HepG2 (cell line): ENCODE results near the gene KCNK5. TPM values are rescaled to one million over a fixed set of nuclear protein-coding genes. Genes with fewer than 3 reads are reported as not detected.

ENCODE experiments used
- ATAC-seq: fragments of 200-7000 bp; cut with Tn5 transposase; 3 replicates; pipeline ENCODE4 v1.9.1; 2020; ENCODE audit warnings: mild to moderate bottlenecking, moderate library complexity
- BruUV-seq: library from RNA; stranded (reverse); fragments of 400-500 nt; replicated peaks from 2 replicates; lab custom pipeline; 2021; lab: Mats Ljungman, UMichigan
- CTCF ChIA-PET: fragments of 300-600 bp; formaldehyde crosslinking; extraction: SDS; loops from one replicate; lab custom pipeline; 2021; ENCODE audit warnings: low total read pairs, inconsistent platforms, low intra/inter-chr PET ratio; lab: Yijun Ruan, JAX
- POLR2A ChIA-PET: fragments of 350-600 bp; sonication (Branson Sonifier 250); formaldehyde crosslinking; loops from one replicate; lab custom pipeline; 2020; ENCODE audit warnings: antibody characterized with exemption, inconsistent platforms; lab: Yijun Ruan, JAX
- DNase-seq: peaks from one replicate; pipeline ENCODE4 v3.0.0-alpha.2; 2015; ENCODE audit warnings: low spot score
- FAIRE-seq: peaks from 3 replicates; lab custom pipeline; 2011; peaks lifted over from hg19 to GRCh38; lab: Jason Lieb, UNC
- H2AFZ ChIP-seq: one replicate; pipeline ENCODE4 v1.6.1; 2011; ENCODE audit warnings: low read length, inconsistent platforms
- H3K27ac ChIP-seq: fragments of 300-600 bp; 3 replicates; pipeline ENCODE4 v1.8.0; 2011; ENCODE audit warnings: mixed run types, mild to moderate bottlenecking, mixed read lengths, low read length, inconsistent platforms; ENCODE audit not compliant: insufficient read depth; ENCODE audit errors: extremely low read length
- H3K27me3 ChIP-seq, 2 experiments: fragments of 200-600 bp in 1 of 2; 2 replicates in 1 of 2; 3 replicates in 1 of 2; pipeline versions ENCODE4 v1.6.0 to v1.8.0; 2011; ENCODE audit warnings: low read length in 2 of 2, mild to moderate bottlenecking in 2 of 2, moderate library complexity in 2 of 2, inconsistent platforms in 1 of 2; ENCODE audit not compliant: insufficient read depth in 2 of 2, control insufficient read depth in 1 of 2
- H3K36me3 ChIP-seq, 2 experiments: fragments of 200-600 bp in 1 of 2; replicated peaks in 1 of 2; 2 replicates in 1 of 2; 3 replicates in 1 of 2; pipeline versions ENCODE4 v1.5.1 to v1.8.0; 2011; ENCODE audit warnings: low read length in 2 of 2, inconsistent platforms in 1 of 2; ENCODE audit not compliant: insufficient read depth in 2 of 2, control insufficient read depth in 1 of 2
- H3K4me1 ChIP-seq: 2 replicates; pipeline ENCODE4 v1.5.1; 2012; ENCODE audit warnings: low read length, inconsistent platforms; ENCODE audit not compliant: insufficient read depth
- H3K4me2 ChIP-seq: 2 replicates; pipeline ENCODE4 v1.6.0; 2011; ENCODE audit warnings: low read depth, low read length, inconsistent platforms
- H3K4me3 ChIP-seq, 3 experiments: fragments of 200-600 bp in 1 of 3; sonication (generic), shearing (Covaris generic) in 1 of 3; replicated peaks in 1 of 3; 2 replicates each; pipeline ENCODE4 v1.5.1; 2011 to 2016; ENCODE audit warnings: low read length in 3 of 3, inconsistent platforms in 2 of 3, low read depth in 2 of 3, mild to moderate bottlenecking in 2 of 3, control low read depth in 1 of 3, mixed read lengths in 1 of 3; ENCODE audit not compliant: insufficient read depth in 1 of 3
- H3K79me2 ChIP-seq: one replicate; pipeline ENCODE4 v1.6.1; 2011; ENCODE audit warnings: low read length, inconsistent platforms; ENCODE audit not compliant: insufficient read depth
- H3K9ac ChIP-seq: 2 replicates; pipeline ENCODE4 v1.6.0; 2011; ENCODE audit warnings: mild to moderate bottlenecking, low read depth, low read length, inconsistent platforms; ENCODE audit not compliant: insufficient read depth
- H3K9me3 ChIP-seq: 2 replicates; pipeline ENCODE4 v1.5.1; 2012; ENCODE audit warnings: mild to moderate bottlenecking, low read length
- H4K20me1 ChIP-seq: 2 replicates; pipeline ENCODE4 v1.6.0; 2011; ENCODE audit warnings: inconsistent platforms, mild to moderate bottlenecking, low read length, moderate library complexity; ENCODE audit not compliant: insufficient read depth
- ETV6 ChIP-seq: sonication (generic); formaldehyde crosslinking; conservative IDR thresholded peaks from 2 replicates; pipeline ENCODE4 v1.4.0; 2020; ENCODE audit warnings: missing genetic modification reagents
- SALL2 ChIP-seq: sonication (generic); formaldehyde crosslinking; IDR thresholded peaks from 2 replicates; pipeline ENCODE4 v1.8.1; 2023; ENCODE audit warnings: mild to moderate bottlenecking, missing genetic modification reagents, inconsistent platforms
- TBX2 ChIP-seq: sonication (generic); formaldehyde crosslinking; IDR thresholded peaks from 2 replicates; pipeline ENCODE4 v1.5.0; 2020; ENCODE audit warnings: missing genetic modification reagents, mild to moderate bottlenecking, borderline replicate concordance
- ZNF124 ChIP-seq: sonication (generic); formaldehyde crosslinking; IDR thresholded peaks from 2 replicates; pipeline ENCODE4 v1.4.0; 2020; ENCODE audit warnings: missing genetic modification reagents
- ZNF446 ChIP-seq: sonication (generic); formaldehyde crosslinking; IDR thresholded peaks from 2 replicates; pipeline ENCODE4 v1.5.0; 2020; ENCODE audit warnings: mild to moderate bottlenecking, missing genetic modification reagents
- ZNF646 ChIP-seq: sonication (generic); formaldehyde crosslinking; IDR thresholded peaks from 2 replicates; pipeline ENCODE4 v1.9.0; 2021; ENCODE audit warnings: mild to moderate bottlenecking, missing genetic modification reagents
- WGBS: methylation state at CpG from one replicate; pipeline ENCODE4 v1.1.6; 2017; ENCODE audit warnings: low lambda C conversion rate; 5-methylcytosine and 5-hydroxymethylcytosine counted together
- in situ Hi-C: cut with HindIII; loops from 2 replicates; pipeline ENCODE4 v1.10.0; 2017; ENCODE audit warnings: low pct_unique_long_range_greater_than_20kb; ENCODE audit not compliant: extremely low pct_ligation_motif_present
- intact Hi-C: fragments of 100-400 bp; cut with micrococcal nuclease; formaldehyde crosslinking; loops from one replicate; pipeline ENCODE4 v1.10.0; 2022; ENCODE audit not compliant: unreplicated experiment
- polyA plus RNA-seq, 8 experiments: library from polyadenylated mRNA; depleted of rRNA in 3 of 8; stranded (reverse) in 7 of 8; unstranded in 1 of 8; fragments of >200 nt; fragmentation: Illumina TruSeq in 4 of 8; extraction: Trizol in 4 of 8; gene quantifications; 2 replicates each; pipeline versions ENCODE4 v1.2.1 to v1.2.3, GENCODE V29; 2011 to 2016; ENCODE audit warnings: low read depth in 4 of 8, missing spikeins in 1 of 8, mixed read lengths in 1 of 8; ENCODE audit not compliant: insufficient read depth in 1 of 8
- total RNA-seq, 5 experiments: library from RNA; depleted of rRNA; stranded (reverse); fragments of >200 nt; fragmentation: Illumina TruSeq; extraction: Trizol; gene quantifications; 2 replicates each; pipeline ENCODE4 v1.2.3, GENCODE V29; 2016; ENCODE audit warnings: low read depth in 1 of 5
- TF ChIP-seq, protein P1 (sequence below): sonication (generic); formaldehyde crosslinking; IDR thresholded peaks from 2 replicates; pipeline ENCODE4 v1.9.0; 2022; ENCODE audit warnings: low read depth, missing genetic modification reagents
- TF ChIP-seq, protein P2 (sequence below): sonication (generic); formaldehyde crosslinking; IDR thresholded peaks from 2 replicates; pipeline ENCODE4 v1.4.0; 2020; ENCODE audit warnings: mild to moderate bottlenecking, missing genetic modification reagents
- TF ChIP-seq, protein P3 (sequence below): sonication (generic); formaldehyde crosslinking; IDR thresholded peaks from 2 replicates; pipeline ENCODE4 v1.4.0; 2020; ENCODE audit warnings: missing genetic modification reagents, borderline replicate concordance

KCNK5 gene
- total and polyA plus RNA-seq, 2 of the 13 experiments (the other 11 are each of a cell fraction or from before 2014, with no cell fraction given) = 0.04 TPM; not detected in 1

GRCh38 chr6:39260953-39261352 is 31.7 kb upstream of the KCNK5 start:
- Histone ChIP-seq H2AFZ (no peak overlapping the region), H3K27ac (no peak overlapping the region), H4K20me1 (no peaks in the 10 kb centered on the region), H3K9me3 (no peaks in the 10 kb centered on the region), H3K79me2 (no peaks in the 10 kb centered on the region), H3K4me3 (no peak overlapping the region), H3K9ac (no peak overlapping the region), H3K36me3 (no peaks in the 10 kb centered on the region), H3K4me2 (no peak overlapping the region), H3K4me1 (no peaks in the 10 kb centered on the region), H3K27me3 (no peaks in the 10 kb centered on the region)
- intact Hi-C loops (no loop called here), in situ Hi-C loops (no loop called here)
- DNase-seq = no peak
- whole genome bisulfite sequencing = 0% methylated on average over 2 of the region's 2 CpGs
- POLR2A ChIA-PET = no interaction called here
- CTCF ChIA-PET = no interaction called here
- FAIRE-seq = no peak
- ATAC-seq = no peak
- no TSS peak for BruUV-seq
- TF ChIP-seq ZNF124 = no peak
- TF ChIP-seq SALL2 (CRISPR knock-in tag) = no peak
- TF ChIP-seq ZNF446 (CRISPR knock-in tag) = no peak
- TF ChIP-seq, protein P1, sequence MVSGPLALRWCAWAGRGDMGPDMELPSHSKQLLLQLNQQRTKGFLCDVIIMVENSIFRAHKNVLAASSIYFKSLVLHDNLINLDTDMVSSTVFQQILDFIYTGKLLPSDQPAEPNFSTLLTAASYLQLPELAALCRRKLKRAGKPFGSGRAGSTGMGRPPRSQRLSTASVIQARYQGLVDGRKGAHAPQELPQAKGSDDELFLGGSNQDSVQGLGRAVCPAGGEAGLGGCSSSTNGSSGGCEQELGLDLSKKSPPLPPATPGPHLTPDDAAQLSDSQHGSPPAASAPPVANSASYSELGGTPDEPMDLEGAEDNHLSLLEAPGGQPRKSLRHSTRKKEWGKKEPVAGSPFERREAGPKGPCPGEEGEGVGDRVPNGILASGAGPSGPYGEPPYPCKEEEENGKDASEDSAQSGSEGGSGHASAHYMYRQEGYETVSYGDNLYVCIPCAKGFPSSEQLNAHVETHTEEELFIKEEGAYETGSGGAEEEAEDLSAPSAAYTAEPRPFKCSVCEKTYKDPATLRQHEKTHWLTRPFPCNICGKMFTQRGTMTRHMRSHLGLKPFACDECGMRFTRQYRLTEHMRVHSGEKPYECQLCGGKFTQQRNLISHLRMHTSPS (CRISPR knock-in tag) = no peak
- no peak for TF ChIP-seq TBX2 (CRISPR knock-in tag)
- TF ChIP-seq ZNF646 (CRISPR knock-in tag) = no peak
- no peak for TF ChIP-seq ETV6 (CRISPR knock-in tag)
- TF ChIP-seq, protein P2, sequence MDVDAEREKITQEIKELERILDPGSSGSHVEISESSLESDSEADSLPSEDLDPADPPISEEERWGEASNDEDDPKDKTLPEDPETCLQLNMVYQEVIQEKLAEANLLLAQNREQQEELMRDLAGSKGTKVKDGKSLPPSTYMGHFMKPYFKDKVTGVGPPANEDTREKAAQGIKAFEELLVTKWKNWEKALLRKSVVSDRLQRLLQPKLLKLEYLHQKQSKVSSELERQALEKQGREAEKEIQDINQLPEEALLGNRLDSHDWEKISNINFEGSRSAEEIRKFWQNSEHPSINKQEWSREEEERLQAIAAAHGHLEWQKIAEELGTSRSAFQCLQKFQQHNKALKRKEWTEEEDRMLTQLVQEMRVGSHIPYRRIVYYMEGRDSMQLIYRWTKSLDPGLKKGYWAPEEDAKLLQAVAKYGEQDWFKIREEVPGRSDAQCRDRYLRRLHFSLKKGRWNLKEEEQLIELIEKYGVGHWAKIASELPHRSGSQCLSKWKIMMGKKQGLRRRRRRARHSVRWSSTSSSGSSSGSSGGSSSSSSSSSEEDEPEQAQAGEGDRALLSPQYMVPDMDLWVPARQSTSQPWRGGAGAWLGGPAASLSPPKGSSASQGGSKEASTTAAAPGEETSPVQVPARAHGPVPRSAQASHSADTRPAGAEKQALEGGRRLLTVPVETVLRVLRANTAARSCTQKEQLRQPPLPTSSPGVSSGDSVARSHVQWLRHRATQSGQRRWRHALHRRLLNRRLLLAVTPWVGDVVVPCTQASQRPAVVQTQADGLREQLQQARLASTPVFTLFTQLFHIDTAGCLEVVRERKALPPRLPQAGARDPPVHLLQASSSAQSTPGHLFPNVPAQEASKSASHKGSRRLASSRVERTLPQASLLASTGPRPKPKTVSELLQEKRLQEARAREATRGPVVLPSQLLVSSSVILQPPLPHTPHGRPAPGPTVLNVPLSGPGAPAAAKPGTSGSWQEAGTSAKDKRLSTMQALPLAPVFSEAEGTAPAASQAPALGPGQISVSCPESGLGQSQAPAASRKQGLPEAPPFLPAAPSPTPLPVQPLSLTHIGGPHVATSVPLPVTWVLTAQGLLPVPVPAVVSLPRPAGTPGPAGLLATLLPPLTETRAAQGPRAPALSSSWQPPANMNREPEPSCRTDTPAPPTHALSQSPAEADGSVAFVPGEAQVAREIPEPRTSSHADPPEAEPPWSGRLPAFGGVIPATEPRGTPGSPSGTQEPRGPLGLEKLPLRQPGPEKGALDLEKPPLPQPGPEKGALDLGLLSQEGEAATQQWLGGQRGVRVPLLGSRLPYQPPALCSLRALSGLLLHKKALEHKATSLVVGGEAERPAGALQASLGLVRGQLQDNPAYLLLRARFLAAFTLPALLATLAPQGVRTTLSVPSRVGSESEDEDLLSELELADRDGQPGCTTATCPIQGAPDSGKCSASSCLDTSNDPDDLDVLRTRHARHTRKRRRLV = no peak
- TF ChIP-seq, protein P3, sequence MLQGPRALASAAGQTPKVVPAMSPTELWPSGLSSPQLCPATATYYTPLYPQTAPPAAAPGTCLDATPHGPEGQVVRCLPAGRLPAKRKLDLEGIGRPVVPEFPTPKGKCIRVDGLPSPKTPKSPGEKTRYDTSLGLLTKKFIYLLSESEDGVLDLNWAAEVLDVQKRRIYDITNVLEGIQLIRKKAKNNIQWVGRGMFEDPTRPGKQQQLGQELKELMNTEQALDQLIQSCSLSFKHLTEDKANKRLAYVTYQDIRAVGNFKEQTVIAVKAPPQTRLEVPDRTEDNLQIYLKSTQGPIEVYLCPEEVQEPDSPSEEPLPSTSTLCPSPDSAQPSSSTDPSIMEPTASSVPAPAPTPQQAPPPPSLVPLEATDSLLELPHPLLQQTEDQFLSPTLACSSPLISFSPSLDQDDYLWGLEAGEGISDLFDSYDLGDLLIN = no peak
